Femur (tissue), 1 donor: Measurements from ENCODE around the gene SERPINB2.

Experiments used
- DNase-seq: peaks from one replicate; pipeline ENCODE4 v3.0.0-alpha.2; 2017

The SERPINB2 gene

DNA sequence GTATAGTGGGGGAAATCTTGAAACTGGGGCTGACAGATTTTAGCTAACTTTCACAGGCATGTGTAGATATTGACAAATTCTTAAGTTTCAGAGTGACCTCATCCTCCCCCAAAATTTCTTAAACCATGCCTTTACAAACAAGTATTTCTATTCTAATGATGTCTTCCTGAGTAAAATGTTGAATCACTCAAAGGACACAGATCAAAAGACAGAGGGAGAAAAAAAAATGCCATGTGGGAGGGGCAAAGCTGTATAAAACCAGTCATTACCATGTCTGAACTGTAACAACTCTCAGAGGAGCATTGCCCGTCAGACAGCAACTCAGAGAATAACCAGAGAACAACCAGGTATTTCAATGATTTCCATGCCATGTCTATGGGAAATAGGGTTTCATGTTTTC lies at the start of gene SERPINB2:
Gene SERPINB2 (plus strand): TSS at position 282 of the 400 bp plus-strand sequence. CDS start 3,740 bp downstream, outside the sequence.
- no peak for DNase-seq

- no peak for DNase-seq
These were observed 44.5 kb upstream of the SERPINB2 start for GRCh38 chr18:63843008-63843407.

DNA sequence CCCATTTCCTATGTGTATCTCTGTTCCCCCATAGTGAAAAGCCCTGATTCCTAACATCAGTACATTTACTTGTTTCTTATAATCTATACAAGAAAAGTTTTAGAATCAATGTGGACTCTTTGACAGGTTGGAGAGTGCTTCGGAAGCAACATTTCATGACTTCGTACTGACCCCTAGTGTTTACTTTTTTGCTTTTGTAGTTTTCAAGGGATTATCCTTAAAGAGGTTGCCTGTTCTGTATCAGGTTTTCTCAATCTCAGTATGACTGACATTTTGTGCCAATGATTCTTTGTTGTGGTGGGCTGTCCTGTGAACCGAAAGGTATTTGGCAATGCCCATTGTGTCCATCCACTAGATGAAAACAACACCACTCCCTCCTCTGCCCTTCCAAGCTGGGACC lies 43.3 kb upstream of the SERPINB2 start:
- DNase-seq: no peak

DNA sequence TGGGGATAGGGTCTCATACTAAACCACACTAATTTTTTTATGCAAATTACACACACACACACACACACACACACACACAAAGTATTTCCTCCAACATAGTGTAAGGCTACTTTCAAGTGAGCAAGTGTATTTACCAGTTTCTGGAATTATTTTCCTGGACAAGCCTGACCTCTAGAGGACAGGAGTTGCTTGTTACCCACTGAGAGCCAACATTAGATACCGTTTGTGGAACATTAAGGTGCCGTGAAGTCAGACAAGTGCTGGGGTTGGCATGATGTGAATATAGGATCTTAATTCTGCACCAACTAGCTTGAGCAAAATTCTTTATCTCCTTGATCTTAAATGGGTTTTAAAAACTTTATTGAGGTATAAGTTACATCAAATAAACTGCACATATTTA lies 39.3 kb upstream of the SERPINB2 start:
- no peak for DNase-seq

DNA sequence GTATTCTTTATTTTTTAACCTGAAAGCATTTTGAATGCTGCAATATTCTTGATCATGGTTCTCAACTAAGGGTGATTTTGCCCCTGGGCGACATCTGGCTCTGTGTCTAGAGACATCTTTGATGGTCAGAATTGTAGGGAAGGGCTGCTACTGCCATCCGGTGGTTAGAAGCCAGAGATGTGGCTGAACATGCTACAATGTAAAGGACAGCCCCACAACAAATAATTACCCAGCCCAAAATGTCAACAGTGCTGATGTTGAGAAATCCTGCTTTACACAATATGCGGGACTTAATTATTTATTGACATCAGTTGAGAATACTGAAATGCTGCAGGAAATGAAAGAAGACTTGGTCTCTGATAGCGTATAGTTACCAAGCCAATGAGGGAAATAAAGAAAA lies 37.5 kb upstream of the SERPINB2 start:
- DNase-seq: no peak

DNA sequence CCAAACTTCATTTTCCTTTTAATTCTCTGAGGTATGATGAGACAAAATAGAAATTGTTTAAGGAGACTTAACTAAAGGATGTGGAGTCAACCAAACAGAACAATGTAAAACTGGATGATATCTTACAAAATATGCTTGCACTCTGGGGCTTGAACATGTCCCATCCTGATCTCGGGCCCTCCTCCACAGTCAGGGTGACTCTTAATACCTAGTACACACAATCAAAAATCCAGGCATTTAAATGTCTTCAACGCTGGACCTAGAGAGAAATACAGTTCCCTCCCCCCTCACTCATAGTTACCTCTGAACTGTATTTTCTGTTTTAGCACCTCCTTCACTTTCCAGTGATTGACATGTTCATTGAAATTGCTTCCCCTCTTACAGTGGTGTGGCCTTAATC lies 36.9 kb upstream of the SERPINB2 start:
- DNase-seq: no peak

DNA sequence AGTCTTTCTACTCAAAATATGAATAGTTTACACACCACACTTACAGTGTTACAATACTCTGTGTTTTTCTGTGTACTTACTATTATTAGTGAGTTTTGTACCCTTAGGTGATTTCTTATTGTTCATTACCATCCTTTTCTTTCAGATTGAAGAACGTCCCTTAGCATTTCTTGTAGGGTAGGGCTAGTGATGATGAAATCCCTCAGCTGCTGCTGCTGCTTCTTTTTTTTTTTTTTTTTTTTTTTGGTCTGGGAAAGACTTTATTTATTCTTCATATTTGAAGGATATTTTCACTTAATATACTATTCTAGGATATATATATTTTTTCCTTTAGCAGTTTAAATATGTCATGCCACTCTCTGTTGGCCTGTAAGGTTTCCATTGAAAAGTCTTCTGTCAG lies 29.0 kb upstream of the SERPINB2 start:
- no peak for DNase-seq

DNA sequence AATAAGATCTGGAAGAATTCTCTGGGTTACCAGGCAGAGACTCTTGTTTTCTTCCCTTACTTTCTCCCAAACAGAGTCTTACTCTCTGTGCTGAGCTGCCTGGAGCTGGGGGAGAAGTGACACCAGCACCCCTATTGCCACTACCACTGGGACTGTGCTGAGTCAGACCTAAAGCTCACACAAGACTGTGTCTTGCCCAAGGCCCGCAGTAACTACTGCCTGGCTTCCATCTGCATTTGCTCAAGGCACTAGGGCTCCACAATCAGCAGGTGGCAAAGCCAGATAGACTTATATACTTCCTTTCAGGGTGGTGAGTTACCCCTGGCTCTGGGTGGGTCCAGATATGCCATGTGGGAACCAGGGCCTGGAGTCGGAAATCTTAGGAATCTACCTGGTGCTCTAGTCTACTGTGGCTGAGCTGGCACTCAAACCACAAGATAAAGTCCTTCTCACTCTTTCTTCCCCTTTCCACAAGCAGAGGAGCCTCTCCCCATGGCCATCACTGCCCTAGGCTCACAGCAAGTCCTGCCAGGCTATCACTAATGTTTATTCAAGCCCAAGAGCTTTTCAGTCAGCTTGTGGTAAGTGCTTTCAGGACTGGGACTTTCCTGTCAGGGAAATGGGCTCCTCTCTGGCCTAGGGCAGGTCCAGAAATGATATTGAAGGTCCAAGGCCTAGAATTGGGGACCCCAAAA lies 27.6 kb upstream of the SERPINB2 start:
- DNase-seq: no peak

DNA sequence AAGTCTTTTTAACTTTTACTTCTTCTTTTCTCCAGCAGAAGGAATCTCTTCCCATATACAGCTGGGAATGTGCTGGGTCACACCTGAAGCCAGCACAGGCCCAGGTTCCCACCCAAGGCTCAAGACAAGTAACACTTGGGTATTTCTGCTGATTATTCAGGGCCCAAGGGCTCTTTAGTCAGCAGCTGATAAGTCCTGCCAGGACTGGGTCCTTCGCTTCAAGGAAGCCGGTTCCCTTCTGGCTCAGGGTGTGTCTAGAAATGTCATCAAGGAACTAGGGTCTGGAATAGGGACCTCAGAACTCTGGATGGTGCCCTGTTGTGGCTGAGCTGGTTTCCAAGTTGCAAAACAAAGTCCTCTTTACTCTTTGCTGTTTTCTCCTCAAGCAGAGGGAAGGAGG lies 27.0 kb upstream of the SERPINB2 start:
- DNase-seq: no peak

- no peak for DNase-seq
These were observed 20.0 kb upstream of the SERPINB2 start for GRCh38 chr18:63867368-63868125.

DNA sequence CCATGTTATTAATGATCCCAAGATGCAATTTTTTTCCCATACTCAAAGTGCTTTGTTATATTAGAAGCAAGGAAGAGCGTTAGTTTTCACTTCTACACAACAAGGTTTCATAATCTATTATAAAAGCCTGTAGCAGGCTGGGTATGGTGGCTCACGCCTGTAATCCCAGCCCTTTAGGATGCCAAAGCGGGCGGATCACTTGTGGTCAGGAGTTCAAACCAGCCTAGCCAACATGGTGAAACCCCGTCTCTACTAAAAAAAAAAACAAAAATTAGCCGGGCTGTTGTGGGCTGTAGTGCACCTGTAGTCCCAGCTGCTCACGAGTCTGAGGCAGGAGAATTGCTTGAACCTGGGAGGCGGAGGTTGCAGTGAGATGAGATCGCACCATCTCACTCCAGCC lies 19.0 kb upstream of the SERPINB2 start:
- DNase-seq: no peak

- DNase-seq: no peak
These were observed 18.1 kb upstream of the SERPINB2 start for GRCh38 chr18:63869374-63869773.

GRCh38 chr18:63869851-63870250 lies 17.7 kb upstream of the SERPINB2 start:
- no peak for DNase-seq

DNA sequence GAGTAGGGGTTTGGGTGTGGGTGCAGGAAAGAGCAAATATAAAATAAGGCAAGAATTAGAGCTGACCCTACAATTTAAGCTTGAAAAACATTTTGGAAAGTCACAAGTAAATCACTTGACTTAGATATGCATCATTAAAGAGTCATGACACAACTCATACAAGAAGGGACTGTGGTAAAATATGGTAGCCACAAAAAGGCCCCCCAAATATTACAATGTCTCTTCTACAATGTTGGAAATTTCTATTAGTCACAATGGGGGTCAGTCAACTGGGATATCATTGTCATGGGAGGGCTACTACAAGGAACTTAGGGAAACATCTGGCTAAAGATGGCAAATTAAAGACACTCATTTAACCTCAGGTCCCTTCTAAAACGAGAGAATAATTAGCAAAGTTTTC lies 15.7 kb upstream of the SERPINB2 start:
- DNase-seq: no peak

GRCh38 chr18:63872586-63872985 lies 14.9 kb upstream of the SERPINB2 start:
- no peak for DNase-seq

DNA sequence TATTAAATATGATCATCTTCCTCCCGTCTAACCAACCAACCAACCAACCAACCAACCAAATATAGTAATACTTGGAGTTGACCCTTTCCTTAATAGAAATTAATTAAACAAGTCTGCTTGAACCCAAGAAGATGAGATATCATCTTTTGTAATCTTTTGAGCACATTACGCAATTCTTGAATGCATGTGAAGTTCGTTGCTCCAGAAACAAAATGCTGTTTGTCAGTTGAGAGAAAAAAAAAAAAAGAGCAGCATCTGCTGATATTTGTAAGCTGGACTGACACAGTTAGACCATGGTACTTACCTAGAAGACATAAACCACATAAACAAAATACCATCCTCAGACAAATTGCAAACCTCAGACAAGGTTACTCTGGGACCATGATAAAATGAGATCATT lies 9.2 kb upstream of the SERPINB2 start:
- no peak for DNase-seq

DNA sequence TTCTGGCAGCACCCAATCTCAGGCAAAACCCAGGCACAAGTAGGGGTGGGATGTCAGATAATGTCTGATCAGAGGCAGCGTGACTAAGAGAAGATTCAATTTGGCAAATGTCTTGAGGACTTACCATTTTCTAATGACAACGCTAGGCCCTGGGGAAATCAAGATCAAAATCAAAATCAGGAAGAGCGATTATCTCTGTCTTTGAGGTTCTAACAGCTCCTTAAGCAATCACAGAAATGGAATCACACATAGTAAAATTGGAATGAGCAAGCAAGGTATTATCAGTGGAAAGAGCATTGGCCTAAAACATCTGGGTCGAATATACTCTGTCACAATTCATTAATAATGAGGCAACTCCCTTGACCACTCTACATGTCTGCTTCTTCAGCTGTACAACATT lies 8.6 kb upstream of the SERPINB2 start:
- no peak for DNase-seq

GRCh38 chr18:63879709-63880108 lies 7.8 kb upstream of the SERPINB2 start:
- no peak for DNase-seq

- no peak for DNase-seq
These were observed 5.7 kb upstream of the SERPINB2 start for GRCh38 chr18:63881851-63882250.

DNA sequence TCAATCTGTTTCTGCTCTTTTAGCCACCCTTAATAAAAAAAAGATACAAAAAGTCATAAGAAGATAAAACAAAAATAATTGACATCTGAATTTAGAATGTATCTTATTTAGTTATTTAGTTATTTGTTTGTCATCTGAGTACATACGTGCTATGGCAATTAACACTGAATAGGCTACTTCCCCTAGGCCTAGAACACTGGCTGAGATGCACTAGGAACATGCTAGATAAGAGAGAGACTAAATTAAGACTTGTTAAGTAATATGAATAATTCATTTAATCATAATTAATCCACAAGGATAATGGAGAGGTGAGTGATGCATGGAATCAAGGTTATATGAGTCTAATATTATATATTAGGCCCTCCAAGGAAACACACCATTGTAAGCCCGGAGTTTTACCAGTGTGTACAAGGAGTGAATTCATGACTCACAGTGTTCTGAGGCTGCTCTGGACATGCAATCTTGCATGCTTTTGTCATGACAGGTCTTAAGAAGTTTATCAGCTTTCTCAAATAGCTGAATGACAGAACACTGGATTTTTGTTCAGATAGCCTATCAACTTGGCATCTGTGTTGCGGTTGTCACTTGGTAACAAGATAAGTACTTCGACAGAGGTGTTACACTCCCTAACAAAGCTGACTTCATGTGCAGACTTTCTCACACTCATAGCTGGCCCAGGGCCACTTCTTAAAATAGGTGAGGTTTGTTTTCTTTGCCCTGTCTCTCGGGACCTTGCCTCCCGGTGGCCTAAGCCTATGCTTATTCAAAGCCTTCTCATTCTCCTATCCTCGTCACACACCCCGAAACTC lies 5.0 kb upstream of the SERPINB2 start:
- DNase-seq: no peak

- DNase-seq: no peak
These were observed 3.9 kb upstream of the SERPINB2 start for GRCh38 chr18:63883617-63884016.

DNA sequence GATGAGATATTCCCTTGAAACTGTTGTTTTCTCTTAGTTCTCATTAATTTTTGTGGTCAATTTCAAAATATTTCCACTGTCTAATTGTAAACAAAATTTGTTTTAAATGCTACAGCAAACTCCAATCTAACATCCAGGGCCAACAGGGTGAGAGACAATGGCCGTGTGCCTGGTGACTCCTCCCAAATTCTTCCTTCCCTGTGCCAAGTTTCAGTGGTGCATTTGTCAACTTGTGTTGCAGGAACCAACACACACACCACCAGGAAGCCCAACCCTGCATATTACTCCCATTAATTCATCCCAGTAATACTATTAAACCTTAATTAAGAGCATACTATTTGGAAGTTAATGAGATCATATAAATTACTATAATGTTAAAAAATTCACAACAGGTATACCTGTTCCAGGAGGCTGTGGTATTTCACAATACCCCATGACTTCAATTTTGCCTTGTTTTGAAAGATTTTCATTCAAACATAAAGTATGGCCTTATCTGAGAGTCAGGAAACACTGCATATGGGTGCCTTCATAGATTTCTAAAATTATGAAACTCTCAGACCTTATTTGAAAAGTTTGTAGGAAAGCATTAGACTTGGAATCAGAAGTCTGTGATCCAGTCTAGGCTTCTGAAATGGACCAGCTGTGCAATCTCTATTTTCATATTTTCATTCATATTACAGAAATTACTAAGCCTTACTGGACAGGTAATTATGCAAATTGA lies 1.1 kb downstream of the SERPINB2 start:
- DNase-seq: no peak

GRCh38 chr18:63889626-63890025 lies 2.1 kb downstream of the SERPINB2 start:
- DNase-seq: no peak
